ENCODE measurements around the gene MOB3C. TPM values are rescaled to one million over a fixed set of nuclear protein-coding genes. Genes with fewer than 3 reads are reported as not detected.
"Not testable (repeated sequence)": the region's sequence is repeated elsewhere in the genome, so short reads cannot be mapped to it uniquely, and the experiment has no call there.

The MOB3C gene
- 12.3 TPM for polyA plus RNA-seq (ENCODE audit: insufficient read length)
- long read RNA-seq, donor 1, full-length matches to known transcripts, result 3 of 3 reads
- long read RNA-seq, donor 1, partial matches to known transcripts, result 0 of 3 reads
- long read RNA-seq, donor 1, other reads (novel, unspliced or antisense), result 0 of 3 reads
- long read RNA-seq, donor 2, partial matches to known transcripts, result 0 of 1 reads
- long read RNA-seq, donor 2, other reads (novel, unspliced or antisense), result 0 of 1 reads
- long read RNA-seq, donor 3, partial matches to known transcripts, result 0 of 2 reads
- long read RNA-seq, donor 3, other reads (novel, unspliced or antisense), result 0 of 2 reads
- long read RNA-seq, donor 4, result 0 reads
- long read RNA-seq, donor 5, full-length matches to known transcripts, result 7 of 7 reads
- long read RNA-seq, donor 5, partial matches to known transcripts, result 0 of 7 reads
- long read RNA-seq, donor 5, other reads (novel, unspliced or antisense), result 0 of 7 reads
- long read RNA-seq, donor 6, partial matches to known transcripts, result 0 of 2 reads
- long read RNA-seq, donor 6, other reads (novel, unspliced or antisense), result 0 of 2 reads
- long read RNA-seq, donor 7, partial matches to known transcripts, result 0 of 4 reads
- long read RNA-seq, donor 7, other reads (novel, unspliced or antisense), result 0 of 4 reads
- long read RNA-seq, donor 8, partial matches to known transcripts, result 5 of 6 reads
- long read RNA-seq, donor 8, other reads (novel, unspliced or antisense), result 0 of 6 reads

- DNase-seq, result peak; percentile 37
Measured at GRCh38 chr1:46616277-46617107, at the start of gene MOB3C. MOB3C (minus strand) TSS chr1:46616811; CDS start chr1:46613321, 3,490 bp downstream.

- DNase-seq, result no peak
Measured at GRCh38 chr1:46665983-46666382, 49.4 kb upstream of the MOB3C start.

- not testable (repeated sequence) for DNase-seq
Measured at GRCh38 chr1:46662919-46663318, 46.3 kb upstream of the MOB3C start.

- not testable (repeated sequence) for DNase-seq
Measured at GRCh38 chr1:46660116-46660515, 43.5 kb upstream of the MOB3C start.

- no peak for DNase-seq
Measured at GRCh38 chr1:46659307-46659870, 42.8 kb upstream of the MOB3C start.

GRCh38 chr1:46657775-46658174, 41.2 kb upstream of the MOB3C start:
- DNase-seq, result no peak

DNA sequence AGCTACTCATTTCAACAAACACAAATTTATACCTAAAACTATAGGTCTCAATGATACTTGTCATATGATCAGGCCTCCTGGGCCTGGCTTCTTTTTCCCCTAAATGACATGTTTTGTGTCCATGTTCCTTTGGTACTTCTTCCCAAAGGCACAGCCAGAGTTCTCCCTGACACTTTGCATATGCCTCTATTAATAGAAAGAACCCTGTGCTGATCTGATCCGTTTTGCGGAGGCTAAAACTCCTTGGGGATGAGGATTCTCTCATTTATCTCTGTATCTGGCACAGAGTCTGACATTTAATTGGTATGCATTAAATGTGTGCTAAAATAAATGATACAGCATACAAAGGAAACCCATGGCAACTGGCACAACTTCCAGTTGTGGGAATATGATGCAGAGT, 40.0 kb upstream of the MOB3C start:
- no peak for DNase-seq

- DNase-seq, result no peak
Measured at GRCh38 chr1:46655848-46656247, 39.2 kb upstream of the MOB3C start.

DNA sequence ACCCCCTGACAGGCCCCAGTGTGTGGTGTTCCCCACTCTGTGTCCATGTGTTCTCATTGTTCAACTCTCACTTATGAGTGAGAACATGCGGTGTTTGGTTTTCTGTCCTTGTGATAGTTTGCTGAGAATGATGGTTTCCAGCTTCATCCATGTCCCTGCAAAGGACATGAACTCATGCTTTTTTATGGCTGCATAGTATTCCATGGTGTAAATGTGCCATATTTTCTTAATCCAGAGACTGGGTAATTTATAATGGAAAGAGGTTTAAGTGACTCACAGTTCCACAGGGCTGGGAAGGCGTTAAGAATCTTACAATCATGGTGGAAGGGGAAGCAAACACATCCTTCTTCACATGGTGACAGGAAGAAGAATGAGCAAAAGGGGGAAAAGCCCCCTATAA, 38.1 kb upstream of the MOB3C start:
- not testable (repeated sequence) for DNase-seq

- no peak for DNase-seq
Measured at GRCh38 chr1:46654012-46654411, 37.4 kb upstream of the MOB3C start.

- no peak for DNase-seq
Measured at GRCh38 chr1:46653405-46653958, 36.9 kb upstream of the MOB3C start.

GRCh38 chr1:46652321-46653100, 35.9 kb upstream of the MOB3C start:
- no peak for DNase-seq

DNA sequence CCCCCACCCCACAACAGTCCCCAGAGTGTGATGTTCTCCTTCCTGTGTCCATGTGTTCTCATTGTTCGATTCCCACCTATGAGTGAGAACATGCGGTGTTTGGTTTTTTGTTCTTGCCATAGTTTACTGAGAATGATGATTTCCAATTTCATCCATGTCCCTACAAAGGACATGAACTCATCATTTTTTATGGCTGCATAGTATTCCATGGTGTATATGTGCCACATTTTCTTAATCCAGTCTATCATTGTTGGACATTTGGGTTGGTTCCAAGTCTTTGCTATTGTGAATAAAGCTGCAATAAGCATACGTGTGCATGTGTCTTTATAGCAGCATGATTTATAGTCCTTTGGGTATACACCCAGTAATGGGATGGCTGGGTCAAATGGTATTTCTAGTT, 34.5 kb upstream of the MOB3C start:
- DNase-seq, result not testable (repeated sequence)

DNA sequence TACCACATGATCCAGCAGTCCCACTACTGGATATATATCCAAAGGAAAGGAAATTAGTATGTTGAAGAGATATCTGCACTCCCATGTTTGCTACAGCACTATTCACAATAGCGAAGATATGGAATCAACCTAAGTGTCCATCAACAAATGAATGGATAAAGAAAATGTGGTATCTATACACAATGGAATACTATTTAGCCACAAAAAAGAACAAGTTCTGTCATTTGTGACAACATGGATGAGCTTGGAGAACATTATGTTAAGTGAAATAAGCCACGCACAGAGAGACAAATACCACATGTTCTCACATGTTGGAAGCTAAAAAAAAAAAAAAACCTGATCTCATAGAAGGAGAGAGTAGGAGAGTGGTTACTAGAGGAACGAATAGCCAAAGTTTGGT, 33.9 kb upstream of the MOB3C start:
- DNase-seq, result no peak

GRCh38 chr1:46649764-46650163, 33.2 kb upstream of the MOB3C start:
- DNase-seq, result no peak

DNA sequence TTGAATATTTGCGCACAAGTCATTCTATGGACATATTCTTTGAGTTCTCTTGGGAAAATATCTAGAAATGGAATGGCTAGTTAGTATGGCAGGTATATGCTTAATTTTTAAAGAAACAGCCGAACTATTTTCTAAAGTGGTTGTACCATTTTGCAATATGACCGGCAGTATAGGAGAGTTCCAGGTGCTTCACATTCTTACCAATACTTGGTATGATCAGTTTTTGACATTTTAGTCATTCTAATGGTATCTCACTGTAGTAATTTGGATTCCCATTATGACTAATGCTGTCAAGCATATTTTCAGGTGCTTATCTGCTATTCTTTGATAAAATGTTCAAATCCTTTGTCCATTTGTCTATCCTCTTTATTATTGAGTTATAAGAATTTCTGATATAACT, 31.0 kb upstream of the MOB3C start:
- no peak for DNase-seq

DNA sequence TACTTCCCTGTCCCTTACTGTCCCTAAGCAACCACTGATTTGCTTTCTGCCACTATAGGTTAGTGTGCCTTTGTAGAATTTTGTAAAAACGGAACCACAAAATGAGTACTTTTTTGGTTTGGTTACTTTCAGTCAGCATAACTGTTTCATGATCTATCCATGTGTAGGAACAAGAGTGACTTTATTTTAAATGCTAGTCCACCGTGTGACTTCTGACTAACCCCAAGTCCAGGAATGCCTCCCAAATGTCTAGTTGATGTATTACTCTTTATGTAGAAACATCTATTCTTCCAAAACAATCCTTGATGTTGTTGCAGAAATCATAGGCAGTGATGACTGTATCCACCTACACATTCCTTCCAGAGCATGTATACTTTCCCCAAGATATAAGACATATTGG, 30.2 kb upstream of the MOB3C start:
- DNase-seq, result no peak

- no peak for DNase-seq
Measured at GRCh38 chr1:46646331-46646730, 29.7 kb upstream of the MOB3C start.

DNA sequence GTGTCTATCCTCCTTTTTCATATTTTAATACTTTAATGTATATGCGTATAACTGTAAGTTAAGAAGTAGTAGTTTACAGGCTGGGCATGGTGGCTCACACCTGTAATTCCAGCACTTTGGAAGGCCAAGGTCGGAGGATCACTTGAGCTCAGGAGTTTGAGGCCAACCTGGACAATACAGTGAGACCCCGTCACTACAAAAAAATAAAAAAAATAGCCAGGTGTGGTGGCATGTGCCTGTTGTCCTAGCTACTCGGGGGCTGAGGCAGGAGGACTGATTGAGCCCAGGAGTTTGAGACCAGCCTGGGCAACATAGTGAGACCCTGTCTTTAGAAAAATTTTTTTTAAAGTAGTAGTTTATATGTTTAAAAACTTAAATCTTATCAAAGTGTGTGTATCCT, 29.2 kb upstream of the MOB3C start:
- no peak for DNase-seq

DNA sequence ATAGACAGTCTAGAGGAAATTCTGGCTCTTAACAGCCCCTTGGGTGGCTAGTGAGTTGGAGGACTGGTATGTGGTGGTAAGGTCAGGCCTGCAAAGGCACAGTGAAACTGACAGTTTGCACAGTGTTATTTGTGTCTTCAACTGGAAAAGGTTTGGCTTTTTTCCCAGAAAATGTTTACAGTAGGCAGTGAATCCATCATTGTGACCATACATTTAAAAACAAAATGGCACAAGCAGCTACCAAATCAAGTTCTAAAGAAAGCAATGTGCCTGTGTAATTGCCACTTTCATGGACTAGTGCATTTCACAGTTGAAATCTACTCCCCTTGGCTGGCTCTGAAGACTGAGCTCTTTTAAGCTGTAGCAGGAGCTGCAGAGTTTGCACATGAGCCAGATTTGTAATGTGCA, 26.8 kb upstream of the MOB3C start:
- DNase-seq, result peak; percentile 17

GRCh38 chr1:46642115-46642680, 25.6 kb upstream of the MOB3C start:
- no peak for DNase-seq

Measured in left kidney (tissue), 8 donors.